Trophoblast cell (in vitro differentiated cells and primary cell): ENCODE data around the gene MS4A1.
"Not testable (repeated sequence)": the region's sequence is repeated elsewhere in the genome, so short reads cannot be mapped to it uniquely, and the experiment has no call there.

Experiments
- DNase-seq, 2 donors: peaks; one replicate each; pipeline ENCODE4 v3.0.0-alpha.2; 2016
- H2AFZ ChIP-seq: 2 replicates; pipeline ENCODE4 v1.6.1; 2013; ENCODE audit warnings: low read length, moderate library complexity, mild to moderate bottlenecking; ENCODE audit not compliant: insufficient read depth, poor library complexity
- H2AK5ac ChIP-seq: 2 replicates; pipeline ENCODE4 v1.6.1; 2013; ENCODE audit warnings: mild to moderate bottlenecking, low read length
- H2BK120ac ChIP-seq: 2 replicates; pipeline ENCODE4 v1.6.1; 2013; ENCODE audit warnings: low read length, mild to moderate bottlenecking, moderate library complexity; ENCODE audit not compliant: insufficient read depth, poor library complexity
- H2BK12ac ChIP-seq: 2 replicates; pipeline ENCODE4 v1.6.1; 2013; ENCODE audit warnings: mild to moderate bottlenecking, low read length, moderate library complexity
- H2BK5ac ChIP-seq: 2 replicates; pipeline ENCODE4 v1.6.1; 2013; ENCODE audit warnings: low read length, low read depth, moderate library complexity, mild to moderate bottlenecking; ENCODE audit not compliant: poor library complexity
- H3K14ac ChIP-seq: 2 replicates; pipeline ENCODE4 v1.6.1; 2013; ENCODE audit warnings: mild to moderate bottlenecking, low read length
- H3K18ac ChIP-seq: 2 replicates; pipeline ENCODE4 v1.6.1; 2013; ENCODE audit warnings: mild to moderate bottlenecking, low read length
- H3K23ac ChIP-seq: 2 replicates; pipeline ENCODE4 v1.6.1; 2013; ENCODE audit warnings: low read length
- H3K27ac ChIP-seq: 2 replicates; pipeline ENCODE4 v1.5.1; 2013; ENCODE audit warnings: low read depth, mild to moderate bottlenecking, inconsistent platforms, low read length, moderate library complexity
- H3K27me3 ChIP-seq: 2 replicates; pipeline ENCODE4 v1.6.1; 2013; ENCODE audit warnings: inconsistent platforms, mild to moderate bottlenecking, low read length, moderate library complexity; ENCODE audit not compliant: insufficient read depth
- H3K36me3 ChIP-seq, 2 experiments: 1 replicate in 1 of 2; 2 replicates in 1 of 2; pipeline ENCODE4 v1.6.1; 2013; ENCODE audit warnings: low read length in 2 of 2, mild to moderate bottlenecking in 2 of 2, moderate library complexity in 1 of 2; ENCODE audit not compliant: insufficient read depth in 2 of 2, control insufficient read depth in 1 of 2
- H3K4ac ChIP-seq: 2 replicates; pipeline ENCODE4 v1.6.1; 2013; ENCODE audit warnings: low read depth, mild to moderate bottlenecking, low read length, moderate library complexity
- H3K4me1 ChIP-seq, 2 experiments: 1 replicate in 1 of 2; 2 replicates in 1 of 2; pipeline ENCODE4 v1.6.1; 2013; ENCODE audit warnings: low read length in 2 of 2, mild to moderate bottlenecking in 2 of 2, moderate library complexity in 1 of 2; ENCODE audit not compliant: insufficient read depth in 2 of 2, control insufficient read depth in 1 of 2
- H3K4me2 ChIP-seq: 2 replicates; pipeline ENCODE4 v1.6.1; 2013; ENCODE audit warnings: inconsistent platforms, mild to moderate bottlenecking, low read length, moderate library complexity
- H3K4me3 ChIP-seq: 2 replicates; pipeline ENCODE4 v1.5.1; 2013; ENCODE audit warnings: mild to moderate bottlenecking, low read depth, low read length, inconsistent platforms
- H3K79me1 ChIP-seq: one replicate; pipeline ENCODE4 v1.6.1; 2013; ENCODE audit warnings: low read length
- H3K79me2 ChIP-seq: 2 replicates; pipeline ENCODE4 v1.6.1; 2013; ENCODE audit warnings: low read length, mild to moderate bottlenecking; ENCODE audit not compliant: control insufficient read depth, insufficient read depth, poor library complexity
- H3K9ac ChIP-seq: 2 replicates; pipeline ENCODE4 v1.6.1; 2013; ENCODE audit warnings: mild to moderate bottlenecking, low read length
- H3K9me3 ChIP-seq: 2 replicates; pipeline ENCODE4 v1.6.1; 2013; ENCODE audit warnings: low read depth, mild to moderate bottlenecking, control low read depth, inconsistent platforms, low read length; ENCODE audit not compliant: insufficient read depth
- H4K12ac ChIP-seq: 2 replicates; pipeline ENCODE4 v1.6.1; 2013; ENCODE audit warnings: low read depth, mild to moderate bottlenecking, low read length, moderate library complexity
- H4K8ac ChIP-seq: 2 replicates; pipeline ENCODE4 v1.6.1; 2013; ENCODE audit warnings: low read depth, mild to moderate bottlenecking, low read length, moderate library complexity
- H4K91ac ChIP-seq: one replicate; pipeline ENCODE4 v1.6.1; 2013; ENCODE audit warnings: low read depth, mild to moderate bottlenecking, low read length, moderate library complexity
- WGBS: extraction: QIAGEN DNeasy Blood & Tissue Kit; methylation state at CpG from one replicate; pipeline ENCODE4 v1.1.7; 2013; ENCODE audit warnings: missing lambda C conversion rate; ENCODE audit not compliant: insufficient read length, insufficient coverage; ENCODE audit errors: extremely low coverage; 5-methylcytosine and 5-hydroxymethylcytosine counted together

The MS4A1 gene

DNA sequence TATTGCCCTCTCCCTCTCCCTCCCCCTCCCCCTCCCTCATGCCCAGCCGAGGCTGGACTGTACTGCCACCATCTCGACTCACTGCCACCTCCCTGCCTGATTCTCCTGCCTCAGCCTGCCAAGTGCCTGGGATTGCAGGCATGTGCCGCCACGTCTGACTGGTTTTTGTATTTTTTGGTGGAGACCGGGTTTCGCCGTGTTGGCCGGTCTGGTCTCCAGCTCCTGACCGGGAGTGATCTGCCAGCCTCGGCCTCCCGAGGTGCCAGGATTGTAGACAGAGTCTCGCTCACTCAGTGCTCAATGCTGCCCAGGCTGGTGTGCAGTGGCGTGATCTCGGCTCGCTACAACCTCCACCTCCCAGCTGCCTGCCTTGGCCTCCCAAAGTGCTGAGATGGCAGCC is 54.0 kb downstream of the MS4A1 start:
- H2AFZ ChIP-seq, H3K79me1 ChIP-seq, H3K9ac ChIP-seq, H3K27me3 ChIP-seq, H2AK5ac ChIP-seq, H3K14ac ChIP-seq, H3K9me3 ChIP-seq, H2BK5ac ChIP-seq, H2BK12ac ChIP-seq, H4K8ac ChIP-seq, H4K12ac ChIP-seq, H3K4me1 ChIP-seq, H3K18ac ChIP-seq, H3K4ac ChIP-seq, DNase-seq, H3K23ac ChIP-seq, H4K91ac ChIP-seq, H3K36me3 ChIP-seq, H2BK120ac ChIP-seq, H3K4me3 ChIP-seq, H3K4me2 ChIP-seq, H3K79me2 ChIP-seq, H3K27ac ChIP-seq: not testable (repeated sequence)
- no CpG with 5 or more reads among the region's 15 CpGs for WGBS

DNA sequence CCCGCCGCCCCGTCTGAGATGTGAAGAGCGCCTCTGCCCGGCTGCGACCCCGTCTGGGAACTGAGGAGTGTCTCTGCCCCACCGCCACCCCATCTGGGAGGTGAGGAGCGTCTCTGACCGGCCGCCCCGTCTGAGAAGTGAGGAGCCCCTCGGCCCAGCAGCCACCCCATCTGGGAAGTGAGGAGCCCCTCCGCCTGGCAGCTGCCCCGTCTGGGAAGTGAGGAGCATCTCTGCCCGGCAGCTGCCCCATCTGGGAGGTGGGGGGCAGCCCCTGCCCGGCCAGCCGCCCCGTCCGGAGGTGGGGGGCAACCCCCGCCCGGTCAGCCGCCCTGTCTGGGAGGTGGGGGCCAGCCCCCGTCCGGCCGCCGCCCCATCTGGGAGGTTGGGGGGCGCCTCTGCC is 54.6 kb downstream of the MS4A1 start:
- not testable (repeated sequence) for H3K4me3 ChIP-seq

DNA sequence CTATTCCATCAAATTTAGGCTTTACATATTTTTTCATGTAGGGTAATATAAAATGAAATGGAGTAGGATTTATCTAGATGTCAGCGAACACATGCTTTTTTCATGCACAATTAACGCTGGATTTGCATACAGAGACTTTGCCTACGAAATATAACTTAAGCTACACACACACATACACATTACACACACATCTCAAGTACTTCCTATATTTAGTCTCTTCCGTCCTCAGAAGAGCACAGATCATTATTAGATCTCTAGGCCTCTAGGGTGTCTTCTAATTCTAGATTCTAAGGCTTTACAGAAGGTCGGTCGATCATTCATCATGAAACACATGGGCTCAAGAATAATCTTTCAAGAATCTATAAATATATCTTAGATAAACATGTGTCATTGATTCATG is 55.7 kb downstream of the MS4A1 start:
- no peaks in the 10 kb centered on the region for H3K79me2 ChIP-seq
- no peak overlapping the region for H2BK12ac ChIP-seq
- no peak overlapping the region for H2BK120ac ChIP-seq
- no peaks in the 10 kb centered on the region for H3K4me1 ChIP-seq
- no peaks in the 10 kb centered on the region for H3K79me1 ChIP-seq
- H3K4me2 ChIP-seq = no peak overlapping the region
- no peak overlapping the region for H3K27ac ChIP-seq
- H3K4ac ChIP-seq = no peak overlapping the region
- H4K8ac ChIP-seq = no peak overlapping the region
- no peak overlapping the region for H3K23ac ChIP-seq
- no peak overlapping the region for H4K12ac ChIP-seq
- H3K9ac ChIP-seq = no peak overlapping the region
- no peaks in the 10 kb centered on the region for H3K36me3 ChIP-seq
- H3K4me3 ChIP-seq = no peak overlapping the region
- DNase-seq = no peak
- H3K14ac ChIP-seq = no peak overlapping the region
- H2AK5ac ChIP-seq = no peak overlapping the region
- WGBS = no CpG with 5 or more reads among the region's 6 CpGs
- H3K27me3 ChIP-seq = no peaks in the 10 kb centered on the region
- H4K91ac ChIP-seq = no peak overlapping the region
- H2AFZ ChIP-seq = no peak overlapping the region
- H3K9me3 ChIP-seq = peaks cover 6% of the 10 kb centered on the region
- H3K18ac ChIP-seq = no peak overlapping the region
- H2BK5ac ChIP-seq = no peak overlapping the region

More for the DNA sequence above, 54.6 kb downstream of the MS4A1 start:
- H3K9ac ChIP-seq, H2AFZ ChIP-seq, H3K23ac ChIP-seq, H2BK5ac ChIP-seq, H3K4ac ChIP-seq, H3K9me3 ChIP-seq, H3K14ac ChIP-seq, H4K8ac ChIP-seq, H3K18ac ChIP-seq, H3K36me3 ChIP-seq, H4K12ac ChIP-seq, H3K79me1 ChIP-seq, H3K27ac ChIP-seq, H2BK120ac ChIP-seq, H2AK5ac ChIP-seq, H4K91ac ChIP-seq, H3K4me2 ChIP-seq, H3K79me2 ChIP-seq, H3K27me3 ChIP-seq, DNase-seq, H2BK12ac ChIP-seq, H3K4me1 ChIP-seq: not testable (repeated sequence)
- no CpG with 5 or more reads among the region's 28 CpGs for WGBS

DNA sequence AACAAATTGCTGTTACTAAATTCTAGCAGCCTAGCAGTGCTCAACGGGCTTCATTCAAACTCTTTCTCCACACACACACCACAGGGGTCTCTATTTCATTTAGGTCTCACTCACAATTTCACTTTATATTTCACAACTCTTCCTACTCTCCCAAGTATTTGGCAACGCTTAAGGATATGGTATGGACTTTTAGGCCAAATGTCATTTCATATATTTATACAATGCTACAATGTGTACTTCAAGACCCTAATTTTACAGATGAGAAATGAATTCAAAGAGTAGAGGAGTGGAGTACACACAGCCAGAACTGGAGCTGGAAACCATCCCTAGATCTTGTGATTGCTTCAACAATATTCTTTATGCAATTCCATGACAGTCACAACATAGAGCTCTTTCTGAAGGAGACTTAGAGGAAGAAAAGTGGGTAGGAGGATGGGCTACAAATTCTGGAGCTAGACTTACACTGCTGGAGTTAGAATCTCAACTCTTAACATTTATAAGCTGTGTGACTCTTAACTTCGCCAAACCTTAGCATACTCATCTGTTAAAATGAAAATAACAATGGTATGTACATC is 57.1 kb downstream of the MS4A1 start:
- no peak overlapping the region for H3K14ac ChIP-seq
- no peak overlapping the region for H3K4me3 ChIP-seq
- no peak overlapping the region for H3K9ac ChIP-seq
- no peak overlapping the region for H2AK5ac ChIP-seq
- no peak overlapping the region for H2BK12ac ChIP-seq
- no peaks in the 10 kb centered on the region for H3K36me3 ChIP-seq
- H3K4me1 ChIP-seq = no peaks in the 10 kb centered on the region
- H2AFZ ChIP-seq = no peak overlapping the region
- no peak overlapping the region for H3K23ac ChIP-seq
- H3K4ac ChIP-seq = no peak overlapping the region
- no CpG with 5 or more reads among the region's 3 CpGs for WGBS
- no peak overlapping the region for H2BK120ac ChIP-seq
- H3K27me3 ChIP-seq = no peaks in the 10 kb centered on the region
- no peaks in the 10 kb centered on the region for H3K79me2 ChIP-seq
- peaks cover 6% of the 10 kb centered on the region for H3K9me3 ChIP-seq
- H3K4me2 ChIP-seq = no peak overlapping the region
- H4K12ac ChIP-seq = no peak overlapping the region
- no peak overlapping the region for H2BK5ac ChIP-seq
- H3K18ac ChIP-seq = no peak overlapping the region
- H3K27ac ChIP-seq = no peak overlapping the region
- H3K79me1 ChIP-seq = no peaks in the 10 kb centered on the region
- no peak for DNase-seq
- H4K91ac ChIP-seq = no peak overlapping the region
- H4K8ac ChIP-seq = no peak overlapping the region
